PC-9 (cell line): ENCODE data around the gene CEP135.

Source experiments
- CTCF ChIP-seq: fragments of 200-600 bp; sonication (generic); conservative IDR thresholded peaks from 2 replicates; pipeline ENCODE4 v1.6.1; 2017; ENCODE audit warnings: mixed run types, antibody characterized with exemption, mild to moderate bottlenecking, moderate library complexity
- EZH2 ChIP-seq: fragments of 200-600 bp; sonication (generic); IDR thresholded peaks from 2 replicates; pipeline ENCODE4 v1.8.0; 2017; ENCODE audit warnings: antibody characterized with exemption, low read depth

GRCh38 chr4:56066493-56066892 lies 117.7 kb downstream of the CEP135 start:
- no peak for TF ChIP-seq CTCF
- no peak for TF ChIP-seq EZH2
